IMR-90 (cell line): ENCODE results near the gene ZNF814. TPM values are rescaled to one million over a fixed set of nuclear protein-coding genes. Genes with fewer than 3 reads are reported as not detected.

Experiments used
- ATAC-seq: fragments of 200-7000 bp; cut with Tn5 transposase; 2 replicates; pipeline ENCODE4 v1.9.1; 2020; ENCODE audit warnings: low read depth, mild to moderate bottlenecking, moderate library complexity
- BruUV-seq: library from RNA; stranded (reverse); fragments of 400-500 nt; replicated peaks from 2 replicates; lab custom pipeline; 2021; lab: Mats Ljungman, UMichigan
- CTCF ChIA-PET: fragments of 300-600 bp; formaldehyde crosslinking; extraction: SDS; loops from one replicate; lab custom pipeline; 2021; ENCODE audit warnings: antibody characterized with exemption; lab: Yijun Ruan, JAX
- POLR2A ChIA-PET: fragments of 300-600 bp; sonication (Branson Sonifier 250); formaldehyde crosslinking; loops from one replicate; lab custom pipeline; 2022; ENCODE audit warnings: antibody characterized with exemption; ENCODE audit not compliant: unreplicated experiment; lab: Charles Lee
- DNase-seq: peaks from one replicate; pipeline ENCODE4 v3.0.0; 2013
- H2AFZ ChIP-seq: replicated peaks from 2 replicates; pipeline ENCODE3; 2013; ENCODE audit warnings: low read length, mild to moderate bottlenecking; ENCODE audit not compliant: poor library complexity
- H2AK5ac ChIP-seq: 2 replicates; pipeline ENCODE4 v1.6.1; 2013; ENCODE audit warnings: low read depth, low read length, inconsistent platforms
- H2AK9ac ChIP-seq: replicated peaks from 2 replicates; pipeline ENCODE3; 2013; ENCODE audit warnings: mild to moderate bottlenecking, low read depth, low read length, moderate library complexity; ENCODE audit not compliant: poor library complexity
- H2BK120ac ChIP-seq: 2 replicates; pipeline ENCODE4 v1.6.1; 2013; ENCODE audit warnings: low read depth, low read length, inconsistent platforms
- H2BK15ac ChIP-seq: 3 replicates; pipeline ENCODE4 v1.6.1; 2013; ENCODE audit warnings: low read depth, low read length, inconsistent platforms
- H2BK20ac ChIP-seq: 2 replicates; pipeline ENCODE4 v1.6.1; 2013; ENCODE audit warnings: low read depth, mild to moderate bottlenecking, inconsistent platforms, low read length, moderate library complexity
- H2BK5ac ChIP-seq: 2 replicates; pipeline ENCODE4 v1.6.1; 2013; ENCODE audit warnings: mild to moderate bottlenecking, low read depth, low read length, inconsistent platforms; ENCODE audit not compliant: poor library complexity, severe bottlenecking
- H3K14ac ChIP-seq: replicated peaks from 2 replicates; pipeline ENCODE4 v1.6.1; 2013; ENCODE audit warnings: low read depth, low read length, inconsistent platforms
- H3K18ac ChIP-seq: 2 replicates; pipeline ENCODE4 v1.6.1; 2013; ENCODE audit warnings: low read depth, low read length, control low read depth
- H3K23ac ChIP-seq: 2 replicates; pipeline ENCODE4 v1.6.1; 2013; ENCODE audit warnings: low read depth, low read length, inconsistent platforms
- H3K27ac ChIP-seq: 2 replicates; pipeline ENCODE4 v1.5.1; 2013; ENCODE audit warnings: mild to moderate bottlenecking, control low read depth, low read length; ENCODE audit not compliant: insufficient read depth
- H3K27me3 ChIP-seq: 2 replicates; pipeline ENCODE4 v1.6.1; 2013; ENCODE audit warnings: low read length; ENCODE audit not compliant: control insufficient read depth, insufficient read depth
- H3K36me3 ChIP-seq: 2 replicates; pipeline ENCODE4 v1.6.1; 2013; ENCODE audit warnings: low read length, mixed read lengths; ENCODE audit not compliant: control insufficient read depth, insufficient read depth
- H3K4ac ChIP-seq: 2 replicates; pipeline ENCODE4 v1.6.1; 2013; ENCODE audit warnings: low read depth, low read length, inconsistent platforms
- H3K4me1 ChIP-seq: 2 replicates; pipeline ENCODE4 v1.6.1; 2013; ENCODE audit warnings: low read length, mixed read lengths; ENCODE audit not compliant: control insufficient read depth, insufficient read depth
- H3K4me2 ChIP-seq: 2 replicates; pipeline ENCODE4 v1.6.1; 2013; ENCODE audit warnings: low read depth, mild to moderate bottlenecking, control low read depth, low read length, moderate library complexity
- H3K4me3 ChIP-seq: 2 replicates; pipeline ENCODE4 v1.5.1; 2013; ENCODE audit warnings: low read depth, mild to moderate bottlenecking, control low read depth, low read length, moderate library complexity; ENCODE audit not compliant: insufficient read depth
- H3K56ac ChIP-seq: 2 replicates; pipeline ENCODE4 v1.6.1; 2013; ENCODE audit warnings: low read length, inconsistent platforms; ENCODE audit not compliant: insufficient read depth; ENCODE audit errors: extremely low read depth
- H3K79me1 ChIP-seq, 2 experiments: 2 replicates each; pipeline ENCODE4 v1.6.1; 2013; ENCODE audit warnings: low read length in 2 of 2, inconsistent platforms in 1 of 2, low read depth in 1 of 2
- H3K9ac ChIP-seq: 2 replicates; pipeline ENCODE4 v1.6.1; 2013; ENCODE audit warnings: low read depth, low read length, control low read depth
- H3K9me1 ChIP-seq: 2 replicates; pipeline ENCODE4 v1.6.1; 2013; ENCODE audit warnings: low read length, inconsistent platforms; ENCODE audit not compliant: insufficient read depth
- H3K9me3 ChIP-seq: 2 replicates; pipeline ENCODE4 v1.6.1; 2013; ENCODE audit warnings: low read length; ENCODE audit not compliant: control insufficient read depth, insufficient read depth
- H4K20me1 ChIP-seq: 2 replicates; pipeline ENCODE4 v1.6.1; 2013; ENCODE audit warnings: low read length, inconsistent platforms; ENCODE audit not compliant: insufficient read depth
- H4K5ac ChIP-seq: 2 replicates; pipeline ENCODE4 v1.6.1; 2013; ENCODE audit warnings: mild to moderate bottlenecking, low read depth, low read length, control low read depth
- H4K8ac ChIP-seq, 2 experiments: 2 replicates each; pipeline ENCODE4 v1.6.1; 2013; ENCODE audit warnings: low read depth in 2 of 2, low read length in 2 of 2, control low read depth in 1 of 2, inconsistent platforms in 1 of 2
- H4K91ac ChIP-seq: 2 replicates; pipeline ENCODE4 v1.6.1; 2013; ENCODE audit warnings: low read depth, low read length, inconsistent platforms; ENCODE audit not compliant: insufficient read depth
- NFE2L2 ChIP-seq: fragments of 150-350 bp; IDR thresholded peaks from 2 replicates; pipeline ENCODE4 v1.6.1; 2016; ENCODE audit warnings: low read depth, mild to moderate bottlenecking, low read length
- RFX5 ChIP-seq: IDR thresholded peaks from 2 replicates; pipeline ENCODE4 v1.8.0; 2012; ENCODE audit warnings: low read depth, mild to moderate bottlenecking, low read length, moderate library complexity
- WGBS, 2 experiments: methylation state at CpG; one replicate each; pipeline versions ENCODE4 v1.1.5 to v1.1.7; 2013; ENCODE audit warnings: missing lambda C conversion rate in 2 of 2; ENCODE audit not compliant: insufficient read length in 1 of 2; ENCODE audit errors: extremely low coverage in 2 of 2; 5-methylcytosine and 5-hydroxymethylcytosine counted together
- dilution Hi-C: fragments of 300-500 bp; cut with HindIII; formaldehyde crosslinking; loops from one replicate; pipeline ENCODE4 v1.14.3; 2018; ENCODE audit warnings: low sequenced_read_pairs; ENCODE audit not compliant: unreplicated experiment
- in situ Hi-C: fragments of 300-500 bp; cut with MboI; formaldehyde crosslinking; loops from 3 replicates; pipeline ENCODE4 v1.14.3; 2019; ENCODE audit warnings: low sequenced_read_pairs, inconsistent platforms, mixed read lengths
- intact Hi-C: fragments of 100-400 bp; cut with micrococcal nuclease; formaldehyde crosslinking; loops from 2 replicates; pipeline ENCODE4 v1.10.0; 2022
- polyA plus RNA-seq, 3 experiments: library from polyadenylated mRNA; depleted of rRNA; stranded (reverse); fragments of >200 nt; gene quantifications; 2 replicates each; pipeline ENCODE4 v1.2.3, GENCODE V29; 2012; ENCODE audit warnings: low replicate concordance in 1 of 3
- total RNA-seq: library from RNA; depleted of rRNA; stranded (reverse); fragments of >200 nt; gene quantifications from 2 replicates; pipeline ENCODE4 v1.2.3, GENCODE V29; 2012
- TF ChIP-seq, protein P1 (sequence below): fragments of 150-350 bp; IDR thresholded peaks from 2 replicates; pipeline ENCODE4 v1.6.1; 2017; ENCODE audit warnings: mild to moderate bottlenecking, antibody characterized with exemption, low read length, low read depth

ZNF814 gene
- total and polyA plus RNA-seq, 2 of the 4 experiments (the other 2 are of a cell fraction): 3.9 to 5.9 TPM

DNA sequence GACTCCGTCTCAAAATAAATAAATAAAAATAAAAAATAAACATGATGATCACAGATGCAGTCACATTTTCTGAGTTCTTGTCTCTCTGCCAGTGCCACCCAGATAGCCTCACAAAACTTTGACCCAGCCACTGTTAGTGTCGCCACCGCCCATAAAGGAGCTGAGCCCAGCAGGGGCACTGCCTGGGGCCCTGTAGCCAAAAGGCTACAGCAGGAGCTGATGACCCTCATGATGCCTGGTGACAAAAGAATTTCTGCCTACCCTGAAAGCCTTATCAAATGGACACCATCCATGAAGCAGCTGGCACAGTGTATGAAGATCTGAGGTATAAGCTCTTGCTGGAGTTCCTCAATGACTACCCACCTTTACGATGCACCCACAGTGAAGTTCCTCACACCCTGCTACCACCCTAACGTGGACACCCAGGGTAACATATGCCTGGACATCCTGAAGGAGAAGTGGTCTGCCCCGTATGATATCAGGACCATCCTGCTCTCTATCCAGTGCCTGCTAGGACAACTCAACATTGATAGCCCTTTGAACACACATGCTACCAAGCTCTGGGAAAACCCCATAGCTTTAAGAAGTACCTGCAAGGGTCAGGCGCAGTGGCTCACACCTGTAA, 20.9 kb downstream of the ZNF814 start:
- H2BK120ac ChIP-seq: no peak overlapping the region
- H3K9me1 ChIP-seq: no peaks in the 10 kb centered on the region
- 100% methylated on average over 2 of the region's 7 CpGs; no CpG with 5 or more reads in 1 of the 2 experiments for WGBS, 2 experiments
- intact Hi-C loops: no loop called here
- TF ChIP-seq, protein P1, sequence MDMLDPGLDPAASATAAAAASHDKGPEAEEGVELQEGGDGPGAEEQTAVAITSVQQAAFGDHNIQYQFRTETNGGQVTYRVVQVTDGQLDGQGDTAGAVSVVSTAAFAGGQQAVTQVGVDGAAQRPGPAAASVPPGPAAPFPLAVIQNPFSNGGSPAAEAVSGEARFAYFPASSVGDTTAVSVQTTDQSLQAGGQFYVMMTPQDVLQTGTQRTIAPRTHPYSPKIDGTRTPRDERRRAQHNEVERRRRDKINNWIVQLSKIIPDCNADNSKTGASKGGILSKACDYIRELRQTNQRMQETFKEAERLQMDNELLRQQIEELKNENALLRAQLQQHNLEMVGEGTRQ: no peak
- no peak for TF ChIP-seq RFX5
- no peak for TF ChIP-seq NFE2L2
- H2AFZ ChIP-seq: peak overlapping the region; percentile 32
- no peak for DNase-seq
- H4K20me1 ChIP-seq: no peaks in the 10 kb centered on the region; the same call in 1 of the 2 replicates
- no peak overlapping the region for H3K14ac ChIP-seq
- H4K8ac ChIP-seq: no peak overlapping the region
- no peak overlapping the region for H3K4me2 ChIP-seq
- no peak for ATAC-seq
- BruUV-seq: no TSS peak
- no peak overlapping the region for H3K4ac ChIP-seq
- ChIA-PET CTCF (no interaction called here), POLR2A (no interaction called here)
- H4K91ac ChIP-seq: no peak overlapping the region
- H2AK9ac ChIP-seq: peak overlapping the region; percentile 9
- H3K4me3 ChIP-seq: no peak overlapping the region
- H3K18ac ChIP-seq: no peak overlapping the region
- H3K56ac ChIP-seq: no peak overlapping the region
- peaks cover 71% of the 10 kb centered on the region for H3K9me3 ChIP-seq
- no peak overlapping the region for H2BK20ac ChIP-seq
- H3K36me3 ChIP-seq: peaks cover 49% of the 10 kb centered on the region
- dilution Hi-C loops: no loop called here
- H3K23ac ChIP-seq: no peak overlapping the region
- no peak overlapping the region for H4K5ac ChIP-seq
- in situ Hi-C loops: no loop called here
- peaks cover 3 to 12% of the 10 kb centered on the region in 2 experiments; a peak in 2 of 4 replicates for H3K79me1 ChIP-seq
- no peaks in the 10 kb centered on the region for H3K4me1 ChIP-seq
- no peaks in the 10 kb centered on the region for H3K27me3 ChIP-seq
- no peak overlapping the region for H2BK5ac ChIP-seq
- no peak overlapping the region for H2AK5ac ChIP-seq
- H3K27ac ChIP-seq: no peak overlapping the region
- H3K9ac ChIP-seq: no peak overlapping the region
- H2BK15ac ChIP-seq: no peak overlapping the region
